PC-9 (cell line): Measurements from ENCODE around the gene MGAT1.

Source experiments
- EZH2 ChIP-seq: fragments of 200-600 bp; sonication (generic); IDR thresholded peaks from 2 replicates; pipeline ENCODE4 v1.8.0; 2017; ENCODE audit warnings: antibody characterized with exemption, low read depth
- TF ChIP-seq, protein P1 (sequence below): fragments of 200-600 bp; sonication (generic); conservative IDR thresholded peaks from 2 replicates; pipeline ENCODE4 v1.6.1; 2017; ENCODE audit warnings: mixed run types, antibody characterized with exemption, mild to moderate bottlenecking, moderate library complexity

DNA sequence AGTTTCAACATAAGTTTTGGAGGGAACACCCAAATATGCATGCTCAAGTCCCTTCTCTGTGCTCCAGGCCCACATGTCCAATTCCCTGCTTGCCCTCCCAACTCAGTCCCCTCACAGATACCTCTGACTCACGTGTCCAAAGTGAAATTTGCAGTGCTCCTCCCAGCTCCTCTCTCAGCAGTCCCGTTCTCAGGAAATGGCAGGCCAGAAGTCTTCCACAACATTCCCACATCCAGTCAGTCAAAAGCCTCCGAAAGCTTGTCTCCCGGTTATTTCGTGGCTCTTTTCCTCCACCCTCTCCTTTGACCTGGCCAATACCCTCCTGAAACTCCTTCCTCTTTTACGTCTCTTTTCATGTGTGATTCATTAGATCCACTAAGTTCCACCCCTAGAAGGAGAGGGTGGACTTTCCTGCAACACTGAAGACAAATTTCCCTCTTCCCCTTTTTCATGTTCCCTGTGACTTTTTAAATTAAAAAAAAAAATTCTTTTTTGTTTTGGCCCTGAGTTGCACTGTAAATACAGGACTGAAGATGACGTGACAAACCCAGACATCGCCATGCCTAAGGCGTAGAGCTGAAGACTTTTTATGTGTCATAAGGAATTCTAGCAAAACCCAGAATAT, 12.8 kb upstream of the MGAT1 start:
- TF ChIP-seq, protein P1, sequence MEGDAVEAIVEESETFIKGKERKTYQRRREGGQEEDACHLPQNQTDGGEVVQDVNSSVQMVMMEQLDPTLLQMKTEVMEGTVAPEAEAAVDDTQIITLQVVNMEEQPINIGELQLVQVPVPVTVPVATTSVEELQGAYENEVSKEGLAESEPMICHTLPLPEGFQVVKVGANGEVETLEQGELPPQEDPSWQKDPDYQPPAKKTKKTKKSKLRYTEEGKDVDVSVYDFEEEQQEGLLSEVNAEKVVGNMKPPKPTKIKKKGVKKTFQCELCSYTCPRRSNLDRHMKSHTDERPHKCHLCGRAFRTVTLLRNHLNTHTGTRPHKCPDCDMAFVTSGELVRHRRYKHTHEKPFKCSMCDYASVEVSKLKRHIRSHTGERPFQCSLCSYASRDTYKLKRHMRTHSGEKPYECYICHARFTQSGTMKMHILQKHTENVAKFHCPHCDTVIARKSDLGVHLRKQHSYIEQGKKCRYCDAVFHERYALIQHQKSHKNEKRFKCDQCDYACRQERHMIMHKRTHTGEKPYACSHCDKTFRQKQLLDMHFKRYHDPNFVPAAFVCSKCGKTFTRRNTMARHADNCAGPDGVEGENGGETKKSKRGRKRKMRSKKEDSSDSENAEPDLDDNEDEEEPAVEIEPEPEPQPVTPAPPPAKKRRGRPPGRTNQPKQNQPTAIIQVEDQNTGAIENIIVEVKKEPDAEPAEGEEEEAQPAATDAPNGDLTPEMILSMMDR, result no peak
- no peak for TF ChIP-seq EZH2
